NB4 (cell line): Measurements from ENCODE around the gene CCDC170.

Experiments used
- CTCF ChIP-seq: IDR thresholded peaks from one replicate; pipeline ENCODE4 v1.5.1; 2012; ENCODE audit warnings: low read depth, low read length
- MYC ChIP-seq: IDR thresholded peaks from 2 replicates; pipeline ENCODE4 v1.6.1; 2011; ENCODE audit warnings: low read depth, low read length
- POLR2A ChIP-seq: IDR thresholded peaks from 2 replicates; pipeline ENCODE4 v1.6.1; 2011; ENCODE audit warnings: mild to moderate bottlenecking; ENCODE audit not compliant: insufficient read length; ENCODE audit errors: extremely low read depth
- TF ChIP-seq, protein P1 (sequence below): IDR thresholded peaks from 2 replicates; pipeline ENCODE4 v1.6.1; 2011; ENCODE audit warnings: low read depth, low read length

- TF ChIP-seq CTCF (no peak), POLR2A (no peak), MYC (no peak)
- TF ChIP-seq, protein P1, sequence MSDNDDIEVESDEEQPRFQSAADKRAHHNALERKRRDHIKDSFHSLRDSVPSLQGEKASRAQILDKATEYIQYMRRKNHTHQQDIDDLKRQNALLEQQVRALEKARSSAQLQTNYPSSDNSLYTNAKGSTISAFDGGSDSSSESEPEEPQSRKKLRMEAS, result no peak
Observed at GRCh38 chr6:151669208-151669560, 175.4 kb downstream of the CCDC170 start.
